ENCODE measurements around the gene RNF166. TPM values are rescaled to one million over a fixed set of nuclear protein-coding genes. Genes with fewer than 3 reads are reported as not detected.

The RNF166 gene
- total and polyA plus RNA-seq, 2 donors (not counting 3 experiments of a cell fraction or from before 2014, with no cell fraction given), result 27.6 to 38.8 TPM

DNA sequence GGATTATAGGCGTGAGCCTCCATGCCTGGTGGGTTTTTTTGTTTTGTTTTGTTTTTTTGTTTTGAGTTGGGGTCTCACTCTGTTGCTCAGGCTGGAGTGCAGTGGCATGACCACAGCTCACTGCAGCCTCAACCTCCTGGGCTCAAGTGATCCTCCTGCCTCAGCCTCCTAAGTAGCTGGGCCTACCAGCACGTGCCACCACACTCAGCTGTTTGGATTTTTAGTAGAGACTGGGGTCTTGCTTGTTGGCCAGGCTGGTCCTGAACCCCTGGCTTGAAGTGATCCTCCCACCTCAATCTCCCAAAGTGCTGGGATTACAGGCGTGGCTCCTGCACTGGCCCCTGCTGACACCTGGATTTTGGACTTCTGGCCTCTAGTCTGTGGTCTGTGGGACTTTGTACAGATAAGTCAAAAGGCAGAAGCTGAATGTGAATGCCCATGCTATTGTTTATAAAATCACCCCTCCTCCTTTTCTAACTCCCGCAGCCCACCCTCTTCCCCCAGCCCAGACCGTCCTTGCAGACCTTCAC is 25.6 kb downstream of the RNF166 start:
- Histone ChIP-seq H3K79me2 (ENCODE audit: control insufficient read depth, insufficient read depth, low read length) (no peaks in the 10 kb centered on the region), H3K9me1 (replicated peaks; ENCODE audit: control insufficient read depth, extremely low read depth, insufficient read depth, low read length) (no peaks in the 10 kb centered on the region), H3K9me3 (replicated peaks; ENCODE audit: control insufficient read depth, insufficient read depth, low read length) (no peaks in the 10 kb centered on the region), H3K4me2 (ENCODE audit: insufficient read depth, low read length) (no peak overlapping the region), H2AFZ (ENCODE audit: low read depth, low read length) (no peak overlapping the region), H3K4me1 (ENCODE audit: control insufficient read depth, extremely low read depth, insufficient read depth, low read length) (peaks cover 3% of the 10 kb centered on the region), H3K9ac (replicated peaks; ENCODE audit: extremely low read depth, insufficient read depth, low read length) (no peak overlapping the region), H3K27me3 (ENCODE audit: control insufficient read depth in 2 of 2, insufficient read depth in 2 of 2, low read length in 2 of 2) (no peaks in the 10 kb centered on the region), H3K27ac (ENCODE audit: insufficient read depth, low read depth, low read length) (no peak overlapping the region), H4K20me1 (replicated peaks; ENCODE audit: control insufficient read depth, extremely low read depth, insufficient read depth, low read length) (no peaks in the 10 kb centered on the region), H3K4me3 (replicated peaks in 1 of 3; ENCODE audit: insufficient read depth in 1 of 3, low read depth in 1 of 3, low read length in 3 of 3) (no peak overlapping the region), H3K36me3 (ENCODE audit: control insufficient read depth in 2 of 2, extremely low read depth in 1 of 2, insufficient read depth in 2 of 2, low read length in 2 of 2) (no peaks in the 10 kb centered on the region)
- DNase-seq (ENCODE audit: low read depth, low spot score) (no peak), FAIRE-seq (no peak)
- dilution Hi-C loops (cut with MboI; ENCODE audit: extremely low pct_ligation_motif_present, low sequenced_read_pairs) (no loop called here), intact Hi-C loops (cut with micrococcal nuclease) (no loop called here)
- TF ChIP-seq EZH2 (IDR thresholded peaks at IDR 0.05; ENCODE audit: borderline replicate concordance, low read depth, low read length, severe bottlenecking) (no peak), MYC (IDR thresholded peaks at IDR 0.05; ENCODE audit: low read depth, low read length) (no peak), FOS (IDR thresholded peaks at IDR 0.05; ENCODE audit: borderline replicate concordance, insufficient read depth, low read length) (no peak), POLR2A (IDR thresholded peaks at IDR 0.05; ENCODE audit: low read depth, low read length) (no peak), GATA2 (IDR thresholded peaks at IDR 0.05; ENCODE audit: insufficient read depth, insufficient read length, low read depth, low read length) (no peak)
- TF ChIP-seq, protein P1, sequence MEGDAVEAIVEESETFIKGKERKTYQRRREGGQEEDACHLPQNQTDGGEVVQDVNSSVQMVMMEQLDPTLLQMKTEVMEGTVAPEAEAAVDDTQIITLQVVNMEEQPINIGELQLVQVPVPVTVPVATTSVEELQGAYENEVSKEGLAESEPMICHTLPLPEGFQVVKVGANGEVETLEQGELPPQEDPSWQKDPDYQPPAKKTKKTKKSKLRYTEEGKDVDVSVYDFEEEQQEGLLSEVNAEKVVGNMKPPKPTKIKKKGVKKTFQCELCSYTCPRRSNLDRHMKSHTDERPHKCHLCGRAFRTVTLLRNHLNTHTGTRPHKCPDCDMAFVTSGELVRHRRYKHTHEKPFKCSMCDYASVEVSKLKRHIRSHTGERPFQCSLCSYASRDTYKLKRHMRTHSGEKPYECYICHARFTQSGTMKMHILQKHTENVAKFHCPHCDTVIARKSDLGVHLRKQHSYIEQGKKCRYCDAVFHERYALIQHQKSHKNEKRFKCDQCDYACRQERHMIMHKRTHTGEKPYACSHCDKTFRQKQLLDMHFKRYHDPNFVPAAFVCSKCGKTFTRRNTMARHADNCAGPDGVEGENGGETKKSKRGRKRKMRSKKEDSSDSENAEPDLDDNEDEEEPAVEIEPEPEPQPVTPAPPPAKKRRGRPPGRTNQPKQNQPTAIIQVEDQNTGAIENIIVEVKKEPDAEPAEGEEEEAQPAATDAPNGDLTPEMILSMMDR (IDR thresholded peaks at IDR 0.05; ENCODE audit: extremely low read depth in 1 of 2, insufficient read depth in 1 of 2, low read depth in 1 of 2, low read length in 2 of 2), result no peak
- TF ChIP-seq, protein P2, sequence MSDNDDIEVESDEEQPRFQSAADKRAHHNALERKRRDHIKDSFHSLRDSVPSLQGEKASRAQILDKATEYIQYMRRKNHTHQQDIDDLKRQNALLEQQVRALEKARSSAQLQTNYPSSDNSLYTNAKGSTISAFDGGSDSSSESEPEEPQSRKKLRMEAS (IDR thresholded peaks at IDR 0.05; ENCODE audit: insufficient read depth, insufficient read length), result no peak
- CTCF ChIA-PET, result no interaction called here
- POLR2A ChIA-PET, result no interaction called here
- no TSS peak for BruUV-seq (replicated peaks)

Data from endothelial cell of umbilical vein (primary cell).